Mucosa of gallbladder (tissue), 1 donor: Measurements from ENCODE around the gene FANK1. TPM values are rescaled to one million over a fixed set of nuclear protein-coding genes. Genes with fewer than 3 reads are reported as not detected.

Source experiments
- total RNA-seq: library from RNA; stranded (reverse); gene quantifications from one replicate; pipeline ENCODE4 v1.2.1, GENCODE V29; 2021
- donor health status: DM: no; HTN: no; CAD: no.

The FANK1 gene
- total RNA-seq, 1 donor from 2014 or later = 5.3 TPM

Other genes starting within 250 kb of the FANK1 start
- gene TEX36, start 213.4 kb upstream of the FANK1 start, total RNA-seq = not detected
- 15.4 TPM for gene EDRF1, start 176.9 kb upstream of the FANK1 start, total RNA-seq
- 0.17 TPM for gene MMP21, start 120.7 kb upstream of the FANK1 start, total RNA-seq
- gene UROS, start 73.3 kb upstream of the FANK1 start, total RNA-seq = 36.1 TPM
- gene BCCIP, start 73.0 kb upstream of the FANK1 start, total RNA-seq = 40.7 TPM
- gene DHX32, start 15.3 kb upstream of the FANK1 start, total RNA-seq = 31.7 TPM